Upper lobe of right lung (tissue), 1 donor: Measurements from ENCODE around the gene GLIS1. TPM values are rescaled to one million over a fixed set of nuclear protein-coding genes. Genes with fewer than 3 reads are reported as not detected.

Experiments
- ATAC-seq: fragments of 200-7000 bp; cut with Tn5 transposase; one replicate; pipeline ENCODE4 v1.9.1; 2020; ENCODE audit warnings: mild to moderate bottlenecking, moderate library complexity
- DNase-seq: peaks from one replicate; pipeline ENCODE4 v3.0.0-alpha.2; 2020
- H3K27ac ChIP-seq: fragments of 200-600 bp; one replicate; pipeline ENCODE4 v1.8.0; 2022
- H3K27me3 ChIP-seq: fragments of 200-600 bp; one replicate; pipeline ENCODE4 v1.8.0; 2022; ENCODE audit warnings: mild to moderate bottlenecking
- H3K36me3 ChIP-seq: fragments of 200-600 bp; one replicate; pipeline ENCODE4 v1.8.0; 2022
- H3K4me1 ChIP-seq: fragments of 200-600 bp; one replicate; pipeline ENCODE4 v1.8.0; 2022
- H3K4me3 ChIP-seq: fragments of 200-600 bp; one replicate; pipeline ENCODE4 v1.8.0; 2022; ENCODE audit warnings: mild to moderate bottlenecking
- H3K9me3 ChIP-seq: fragments of 200-600 bp; one replicate; pipeline ENCODE4 v1.8.0; 2022
- CTCF ChIP-seq: fragments of 200-600 bp; IDR thresholded peaks from one replicate; pipeline ENCODE4 v1.8.0; 2022; ENCODE audit warnings: antibody characterized with exemption
- intact Hi-C: fragments of 100-400 bp; cut with DNase I; formaldehyde crosslinking; loops from one replicate; pipeline ENCODE4 v1.11.0; 2022
- total RNA-seq: library from RNA; stranded (reverse); fragmentation: NEBNext Ultra II Directional; extraction: Animal tissue kit (Norgen Biotek cat#: 25700); gene quantifications from one replicate; pipeline ENCODE4 v1.2.1, GENCODE V29; 2021
- donor health status: DM: no; HTN: yes; CAD: no; lungs with severe emphysema.

Gene GLIS1
- total RNA-seq, 1 donor from 2014 or later, result 0.14 TPM

GRCh38 chr1:53705446-53706096, 33.4 kb downstream of the GLIS1 start:
- Histone ChIP-seq H3K9me3 (no peaks in the 10 kb centered on the region), H3K4me3 (no peak overlapping the region), H3K27me3 (peaks cover 5% of the 10 kb centered on the region), H3K4me1 (no peaks in the 10 kb centered on the region), H3K27ac (no peak overlapping the region), H3K36me3 (no peaks in the 10 kb centered on the region)
- intact Hi-C loops, result no loop called here
- DNase-seq (no peak), ATAC-seq (no peak)
- TF ChIP-seq CTCF, result no peak

- H3K4me3 ChIP-seq, result no peak overlapping the region
- DNase-seq, result no peak
- no peak overlapping the region for H3K27ac ChIP-seq
- intact Hi-C loops, result no loop called here
- ATAC-seq, result no peak
- no peaks in the 10 kb centered on the region for H3K36me3 ChIP-seq
- peaks cover 5% of the 10 kb centered on the region for H3K27me3 ChIP-seq
- no peak for TF ChIP-seq CTCF
- no peaks in the 10 kb centered on the region for H3K9me3 ChIP-seq
- H3K4me1 ChIP-seq, result no peaks in the 10 kb centered on the region
Measured at GRCh38 chr1:53704804-53705445, 34.0 kb downstream of the GLIS1 start.

- H3K27me3 ChIP-seq, result peaks cover 5% of the 10 kb centered on the region
- DNase-seq, result no peak
- TF ChIP-seq CTCF, result no peak
- H3K36me3 ChIP-seq, result no peaks in the 10 kb centered on the region
- no peak for ATAC-seq
- intact Hi-C loops, result no loop called here
- H3K9me3 ChIP-seq, result no peaks in the 10 kb centered on the region
- no peak overlapping the region for H3K27ac ChIP-seq
- no peak overlapping the region for H3K4me3 ChIP-seq
- no peaks in the 10 kb centered on the region for H3K4me1 ChIP-seq
Measured at GRCh38 chr1:53704304-53704703, 34.7 kb downstream of the GLIS1 start.

- no peak overlapping the region for H3K4me3 ChIP-seq
- DNase-seq, result no peak
- no peak overlapping the region for H3K27ac ChIP-seq
- no peaks in the 10 kb centered on the region for H3K9me3 ChIP-seq
- no peak for ATAC-seq
- H3K27me3 ChIP-seq, result peaks cover 5% of the 10 kb centered on the region
- no peaks in the 10 kb centered on the region for H3K36me3 ChIP-seq
- intact Hi-C loops, result no loop called here
- H3K4me1 ChIP-seq, result no peaks in the 10 kb centered on the region
- TF ChIP-seq CTCF, result no peak
Measured at GRCh38 chr1:53703174-53703573, 35.8 kb downstream of the GLIS1 start.

- Histone ChIP-seq H3K4me3 (no peak overlapping the region), H3K27ac (no peak overlapping the region), H3K4me1 (no peaks in the 10 kb centered on the region), H3K27me3 (peaks cover 5% of the 10 kb centered on the region), H3K36me3 (no peaks in the 10 kb centered on the region), H3K9me3 (no peaks in the 10 kb centered on the region)
- intact Hi-C loops, result no loop called here
- DNase-seq (no peak), ATAC-seq (no peak)
- no peak for TF ChIP-seq CTCF
Measured at GRCh38 chr1:53702341-53702740, 36.6 kb downstream of the GLIS1 start.
